ENCODE data around the gene PLBD2. TPM values are rescaled to one million over a fixed set of nuclear protein-coding genes. Genes with fewer than 3 reads are reported as not detected.

The PLBD2 gene
- total and polyA plus RNA-seq, 10 of the 15 experiments (the other 5 are each of a cell fraction or from before 2014, with no cell fraction given) = 1.4 to 16.6 (median 5.9) TPM

DNA sequence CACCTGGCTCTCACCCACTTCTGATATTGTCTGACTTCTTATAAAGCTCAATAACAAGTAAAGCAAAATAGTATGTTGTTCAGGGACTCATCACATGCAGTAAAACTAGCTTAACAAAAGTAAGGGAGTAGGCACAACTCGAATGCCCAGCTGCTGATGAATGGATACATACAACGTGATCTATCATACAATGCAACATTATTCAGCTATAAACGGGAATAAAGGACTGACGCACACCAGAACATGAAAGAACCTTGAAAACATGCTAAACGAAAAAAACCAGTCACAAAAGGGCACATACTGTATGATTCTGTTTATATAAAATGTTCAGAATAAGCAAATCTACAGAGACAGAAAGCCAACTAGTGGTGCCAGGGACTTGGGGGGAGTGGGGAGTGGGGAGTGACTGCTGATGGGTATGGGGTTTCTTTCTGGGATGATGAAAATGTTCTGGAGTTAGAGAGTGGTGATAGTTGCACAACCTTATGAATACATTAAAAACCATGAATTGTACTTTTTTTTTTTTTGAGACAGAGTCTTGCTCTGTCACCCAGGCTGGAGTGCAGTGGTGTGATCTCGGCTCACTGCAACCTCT lies 11.1 kb downstream of the PLBD2 start (continued):
- TF ChIP-seq IKZF1 (conservative IDR thresholded peaks at IDR 0.05) = no peak
- TF ChIP-seq ZNF384 (IDR thresholded peaks at IDR 0.05; ENCODE audit: borderline replicate concordance, low read depth, low read length) = no peak

DNA sequence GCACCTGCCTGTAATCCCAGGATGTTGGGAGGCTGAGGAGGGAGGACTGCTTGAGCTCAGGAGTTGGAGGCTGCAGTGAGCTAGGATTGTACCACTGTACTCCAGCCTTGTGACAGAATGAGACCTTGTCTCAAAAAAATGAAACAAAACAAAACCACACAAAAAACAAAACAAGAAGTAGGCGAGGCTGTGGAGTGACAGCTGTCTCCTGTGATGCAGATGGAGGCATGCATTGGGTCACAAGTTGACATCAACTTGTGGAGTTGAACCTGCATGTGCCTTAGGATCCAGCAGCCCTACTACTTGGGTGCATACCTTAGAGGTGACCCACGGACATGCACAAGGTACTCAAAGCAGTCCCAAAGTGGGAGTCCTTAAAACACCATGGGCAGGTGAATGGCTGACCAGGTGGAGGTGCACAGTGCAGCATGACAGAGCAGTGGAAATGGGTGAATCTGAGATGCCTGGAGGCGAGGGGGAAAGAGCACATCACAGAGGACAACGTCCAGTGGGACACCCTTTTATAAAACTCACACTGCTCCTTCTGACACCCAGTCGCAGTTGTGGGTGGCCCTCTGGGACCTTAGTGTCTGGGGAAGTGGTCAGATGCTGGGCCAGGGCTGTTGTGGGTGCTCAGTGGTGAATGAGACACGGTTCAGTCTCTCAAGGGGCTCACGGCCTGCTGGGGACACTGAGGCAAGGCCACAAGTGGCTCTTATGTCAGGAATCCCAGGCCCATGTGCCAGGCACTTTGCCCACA lies 12.7 kb downstream of the PLBD2 start:
- RAD21 ChIA-PET (ENCODE audit: unreplicated experiment) = no interaction called here
- in situ Hi-C loops (cut with MboI) (no loop called here), intact Hi-C loops (cut with micrococcal nuclease; ENCODE audit: unreplicated experiment) (no loop called here)
- TF ChIP-seq HDAC6 (IDR thresholded peaks at IDR 0.05; ENCODE audit: unreplicated experiment) (no peak), KAT2A (conservative IDR thresholded peaks at IDR 0.05; ENCODE audit: control insufficient read depth, low read depth, low read length) (no peak)
- TF ChIP-seq, protein P1, sequence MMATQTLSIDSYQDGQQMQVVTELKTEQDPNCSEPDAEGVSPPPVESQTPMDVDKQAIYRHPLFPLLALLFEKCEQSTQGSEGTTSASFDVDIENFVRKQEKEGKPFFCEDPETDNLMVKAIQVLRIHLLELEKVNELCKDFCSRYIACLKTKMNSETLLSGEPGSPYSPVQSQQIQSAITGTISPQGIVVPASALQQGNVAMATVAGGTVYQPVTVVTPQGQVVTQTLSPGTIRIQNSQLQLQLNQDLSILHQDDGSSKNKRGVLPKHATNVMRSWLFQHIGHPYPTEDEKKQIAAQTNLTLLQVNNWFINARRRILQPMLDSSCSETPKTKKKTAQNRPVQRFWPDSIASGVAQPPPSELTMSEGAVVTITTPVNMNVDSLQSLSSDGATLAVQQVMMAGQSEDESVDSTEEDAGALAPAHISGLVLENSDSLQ (IDR thresholded peaks at IDR 0.05) = peak; percentile 88
- TF ChIP-seq, protein P2, sequence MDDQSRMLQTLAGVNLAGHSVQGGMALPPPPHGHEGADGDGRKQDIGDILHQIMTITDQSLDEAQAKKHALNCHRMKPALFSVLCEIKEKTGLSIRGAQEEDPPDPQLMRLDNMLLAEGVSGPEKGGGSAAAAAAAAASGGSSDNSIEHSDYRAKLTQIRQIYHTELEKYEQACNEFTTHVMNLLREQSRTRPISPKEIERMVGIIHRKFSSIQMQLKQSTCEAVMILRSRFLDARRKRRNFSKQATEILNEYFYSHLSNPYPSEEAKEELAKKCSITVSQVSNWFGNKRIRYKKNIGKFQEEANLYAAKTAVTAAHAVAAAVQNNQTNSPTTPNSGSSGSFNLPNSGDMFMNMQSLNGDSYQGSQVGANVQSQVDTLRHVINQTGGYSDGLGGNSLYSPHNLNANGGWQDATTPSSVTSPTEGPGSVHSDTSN (IDR thresholded peaks at IDR 0.05; ENCODE audit: insufficient replicate concordance, low read depth, low read length) = peak; percentile 70
- Histone ChIP-seq H3K36me3 (ENCODE audit: control insufficient read depth in 2 of 2, insufficient read depth in 2 of 2, low read length in 1 of 2) (no peaks in the 10 kb centered on the region; a peak in 3 of 4 replicates), H3K79me2 (ENCODE audit: control insufficient read depth, insufficient read depth, low read length) (no peaks in the 10 kb centered on the region), H3K27me3 (replicated peaks in 1 of 2; ENCODE audit: control insufficient read depth in 2 of 2, insufficient read depth in 2 of 2, low read length in 1 of 2) (no peaks in the 10 kb centered on the region), H4K20me1 (ENCODE audit: control insufficient read depth, insufficient read depth) (no peaks in the 10 kb centered on the region), H2AFZ (ENCODE audit: control insufficient read depth, low read depth, low read length) (no peak overlapping the region), H3K4me2 (ENCODE audit: control insufficient read depth, insufficient read depth) (no peak overlapping the region), H3K9ac (ENCODE audit: control insufficient read depth, insufficient read depth, low read length) (no peak overlapping the region), H3K27ac (ENCODE audit: control insufficient read depth, insufficient read depth) (no peak overlapping the region), H3K9me3 (replicated peaks; ENCODE audit: control insufficient read depth, insufficient read depth, low read length) (no peaks in the 10 kb centered on the region; the same call in 2 of the 3 replicates), H3K4me1 (ENCODE audit: control insufficient read depth, insufficient read depth, low read length) (0 out of 2 replicates have a peak, but pooled peaks cover 2% of the 10 kb centered on the region), H3K4me3 (no peak overlapping the region)
- BruUV-seq (replicated peaks) = no TSS peak
- SMC1A ChIA-PET (ENCODE audit: uncharacterized antibody, unreplicated experiment) = no interaction called here
- DNase-seq (ENCODE audit: low read depth, low spot score) (no peak), FAIRE-seq (no peak), ATAC-seq (peak; percentile 52)
- CTCF ChIA-PET = no interaction called here
- POLR2A ChIA-PET = interaction anchor here (1.2 kb wide), 1 partner anchor 52 kb away, joined by 6 read pairs; no protein-coding TSS in a partner anchor
- WGBS (ENCODE audit: insufficient coverage, insufficient replicate concordance, low lambda C conversion rate, missing lambda C conversion rate) = 29% methylated on average over 7 of the region's 7 CpGs

All from GM12878 (cell line).